ENCODE results near the gene CIZ1. TPM values are rescaled to one million over a fixed set of nuclear protein-coding genes. Genes with fewer than 3 reads are reported as not detected.
A peak's percentile ranks its signal among the peaks of the same experiment; 100 is the strongest.

CIZ1 gene
- total and polyA plus RNA-seq, 2 of the 13 experiments (the other 11 are each of a cell fraction or from before 2014, with no cell fraction given) = 30.6 to 50.3 TPM

- TF ChIP-seq LBX2 (CRISPR knock-in tag; IDR thresholded peaks at IDR 0.05; ENCODE audit: borderline replicate concordance) (no peak), LCORL (IDR thresholded peaks at IDR 0.05) (no peak), LCORL (CRISPR knock-in tag; IDR thresholded peaks at IDR 0.05) (0 out of 2 replicates have a peak, but pooled peaks have one; percentile 21), FOXO4 (CRISPR knock-in tag; conservative IDR thresholded peaks at IDR 0.05) (no peak), TRIM22 (IDR thresholded peaks at IDR 0.05) (no peak), ZHX2 (IDR thresholded peaks at IDR 0.05; ENCODE audit: low read depth) (no peak; the same call in 1 of the 2 replicates), ZHX2 (CRISPR knock-in tag; IDR thresholded peaks at IDR 0.05; ENCODE audit: borderline replicate concordance) (no peak), ZNF616 (CRISPR knock-in tag; IDR thresholded peaks at IDR 0.05; ENCODE audit: low read depth) (no peak), RFX5 (IDR thresholded peaks at IDR 0.05; ENCODE audit: low read depth, low read length) (no peak), ZNF510 (CRISPR knock-in tag; IDR thresholded peaks at IDR 0.05; ENCODE audit: low read depth) (0 out of 2 replicates have a peak, but pooled peaks have one; percentile 30), ZSCAN5A (CRISPR knock-in tag; IDR thresholded peaks at IDR 0.05; ENCODE audit: borderline replicate concordance) (no peak), FOSL1 (CRISPR knock-in tag; IDR thresholded peaks at IDR 0.05; ENCODE audit: borderline replicate concordance) (no peak), ZFAT (CRISPR knock-in tag; conservative IDR thresholded peaks at IDR 0.05) (no peak), ERF (CRISPR knock-in tag; IDR thresholded peaks at IDR 0.05) (0 out of 2 replicates have a peak, but pooled peaks have one; percentile 21), PAF1 (CRISPR knock-in tag; IDR thresholded peaks at IDR 0.05) (no peak), ATF7-NPFF (CRISPR knock-in tag; IDR thresholded peaks at IDR 0.05; ENCODE audit: low read depth) (peak; percentile 74), ZNF224 (CRISPR knock-in tag; IDR thresholded peaks at IDR 0.05) (no peak), ZNF44 (CRISPR knock-in tag; IDR thresholded peaks at IDR 0.05) (no peak), ZNF333 (CRISPR knock-in tag; IDR thresholded peaks at IDR 0.05; ENCODE audit: borderline replicate concordance) (peak; percentile 65; the same call in 1 of the 2 replicates)
Observed at GRCh38 chr9:128127990-128128835, 63.2 kb downstream of the CIZ1 start (continued).

Data from HepG2 (cell line).